NCI-H748 (cell line): Measurements from ENCODE around the gene LEFTY2.
"Not testable (repeated sequence)": the region's sequence is repeated elsewhere in the genome, so short reads cannot be mapped to it uniquely, and the experiment has no call there.

Experiments
- DNase-seq: peaks from one replicate; lab custom pipeline; 2025; ENCODE audit not compliant: unreplicated experiment; lab: John Stamatoyannopoulos, UW

LEFTY2 gene

GRCh38 chr1:225908013-225908640, 32.9 kb downstream of the LEFTY2 start:
- peak; percentile 25 for DNase-seq

- no peak for DNase-seq
Observed at GRCh38 chr1:225907341-225907740, 33.7 kb downstream of the LEFTY2 start.

GRCh38 chr1:225906467-225906866, 34.6 kb downstream of the LEFTY2 start:
- no peak for DNase-seq

- no peak for DNase-seq
Observed at GRCh38 chr1:225903623-225904022, 37.4 kb downstream of the LEFTY2 start.

- no peak for DNase-seq
Observed at GRCh38 chr1:225899044-225899925, 41.7 kb downstream of the LEFTY2 start.

DNA sequence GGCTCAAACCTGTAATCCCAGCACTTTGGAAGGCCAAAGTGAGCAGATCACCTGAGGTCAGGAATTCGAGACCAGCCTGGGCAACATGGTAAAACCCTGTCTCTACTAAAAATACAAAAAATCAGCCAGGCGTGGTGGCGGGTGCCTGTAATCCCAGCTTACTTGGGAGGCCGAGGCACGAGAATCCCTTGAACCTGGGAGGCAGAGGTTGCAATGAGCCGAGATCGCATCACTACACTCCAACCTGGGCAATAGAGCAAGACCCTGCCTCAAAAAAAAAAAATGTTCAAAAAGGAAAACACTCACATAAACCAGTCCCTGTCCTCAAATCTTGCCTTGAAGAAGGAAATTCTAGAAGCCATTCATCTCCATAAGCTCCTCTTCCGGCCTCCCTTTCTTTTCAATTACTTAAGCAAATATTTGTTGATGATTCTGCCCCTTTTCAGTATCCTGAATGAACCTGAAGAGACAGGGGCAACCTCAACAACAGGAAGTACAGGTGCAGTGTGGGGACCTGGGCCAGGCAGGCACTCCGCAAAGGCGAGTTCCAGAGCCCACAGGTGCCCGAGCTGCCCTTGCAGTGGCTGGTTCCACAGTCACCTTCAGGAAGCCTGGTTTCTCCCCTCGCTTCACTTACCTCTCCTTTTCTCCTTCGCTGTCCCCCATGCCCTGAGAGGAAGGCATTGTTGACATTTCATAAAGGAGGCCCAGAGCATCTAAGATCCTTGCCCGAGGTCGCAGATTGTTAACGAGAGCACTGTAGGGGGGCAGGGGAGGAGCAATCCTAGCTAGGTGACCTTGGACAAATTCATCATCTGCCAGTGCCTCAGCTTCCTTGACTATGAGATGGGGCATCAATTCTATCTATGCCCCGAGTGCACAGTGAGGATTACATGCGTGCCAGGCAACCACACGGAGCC, 43.2 kb downstream of the LEFTY2 start:
- DNase-seq, result peak; percentile 79

GRCh38 chr1:225896937-225897549, 44.0 kb downstream of the LEFTY2 start:
- peak; percentile 22 for DNase-seq

GRCh38 chr1:225896494-225896893, 44.5 kb downstream of the LEFTY2 start:
- no peak for DNase-seq

DNA sequence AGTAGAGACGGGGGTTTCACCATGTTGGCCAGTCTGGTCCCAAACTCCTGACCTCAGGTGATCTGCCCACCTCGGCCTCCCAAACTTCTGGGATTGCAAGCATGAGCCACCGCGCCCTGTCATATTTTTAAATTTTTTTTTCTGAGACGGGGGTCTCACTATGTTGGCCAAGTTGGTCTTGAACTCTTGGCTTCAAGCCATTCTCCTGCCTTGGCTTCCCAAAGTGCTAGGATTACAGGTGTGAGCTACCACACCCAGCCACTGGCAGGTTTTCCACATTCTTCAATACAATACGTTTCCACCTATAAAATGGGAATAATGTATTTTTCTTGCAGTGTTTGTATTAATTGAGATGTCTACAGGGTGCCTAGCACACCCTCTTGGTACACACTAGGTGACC, 48.7 kb downstream of the LEFTY2 start:
- DNase-seq, result no peak

- peak; percentile 20 for DNase-seq
Observed at GRCh38 chr1:225891229-225891972, 49.6 kb downstream of the LEFTY2 start.

GRCh38 chr1:225890346-225891228, 50.4 kb downstream of the LEFTY2 start:
- no peak for DNase-seq

GRCh38 chr1:225889743-225890142, 51.3 kb downstream of the LEFTY2 start:
- no peak for DNase-seq

DNA sequence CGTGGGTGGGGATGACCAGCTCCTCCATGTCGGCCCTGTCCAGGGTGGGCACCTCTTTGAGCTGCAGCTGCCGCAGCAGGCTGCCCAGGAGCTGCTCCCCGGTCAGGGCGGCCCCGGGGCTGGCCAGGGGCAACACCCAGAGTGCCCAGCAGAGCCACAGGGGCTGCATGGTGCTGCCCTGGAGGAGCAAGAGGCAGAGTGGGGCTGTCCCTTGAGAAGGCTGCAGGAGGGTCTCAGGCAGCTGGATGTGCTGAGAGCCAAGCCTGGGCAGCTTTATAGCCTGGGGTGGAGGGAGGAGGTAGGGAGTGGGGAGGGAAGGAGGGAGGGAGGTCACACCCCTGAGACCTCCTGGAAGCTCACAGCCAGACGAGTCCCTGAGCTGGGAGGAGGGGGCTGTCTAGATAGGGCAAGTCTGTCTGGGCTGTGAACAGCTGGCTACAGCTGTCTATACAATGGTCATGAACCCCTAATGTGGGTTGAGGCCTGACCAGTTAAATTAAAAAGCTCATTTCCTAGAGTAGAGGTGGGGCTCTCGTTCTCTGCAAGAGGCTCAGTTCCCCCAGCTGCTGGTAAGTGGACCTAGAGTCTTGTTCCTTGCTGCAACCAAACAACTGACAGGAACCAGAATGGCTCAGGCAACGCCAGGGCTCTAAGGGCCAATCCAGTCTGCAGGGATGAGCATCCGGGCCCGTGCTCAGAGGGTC, 52.0 kb downstream of the LEFTY2 start, which contains the start of gene LEFTY1:
TSS of gene LEFTY1 (minus strand) at position 249 of the 704 bp plus-strand sequence. CDS start at position 169, 80 bp downstream.
- DNase-seq, result no peak

DNA sequence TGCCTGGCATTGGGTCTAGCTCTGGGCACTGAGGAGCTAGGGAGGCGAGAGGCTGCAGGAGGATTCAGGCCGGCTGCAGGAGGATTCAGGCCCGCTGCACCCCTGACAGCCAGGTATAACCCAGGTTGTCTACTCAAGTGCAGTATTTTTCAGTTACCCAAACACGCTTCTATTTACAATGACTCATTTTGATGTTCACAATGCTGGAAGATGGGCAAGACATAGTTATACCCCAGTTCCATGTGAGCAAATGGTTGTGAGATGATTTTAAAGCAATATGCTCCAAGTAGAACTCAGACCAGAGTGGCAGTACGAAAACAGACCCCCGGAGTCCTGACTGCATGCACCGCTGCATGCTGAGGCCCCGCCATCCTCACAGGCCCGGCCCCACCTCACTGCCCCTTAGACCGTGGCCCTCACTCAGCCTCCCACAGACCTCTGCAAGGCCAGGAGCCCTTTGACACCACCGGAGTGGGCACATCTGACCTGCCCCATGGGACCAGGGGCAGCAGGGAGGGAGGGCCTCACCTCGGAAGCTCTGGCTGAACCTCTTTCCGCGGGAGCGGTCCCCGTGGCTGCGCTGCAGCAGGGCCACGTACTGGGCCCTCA, 52.6 kb downstream of the LEFTY2 start:
- DNase-seq, result no peak

GRCh38 chr1:225887554-225888288, 53.3 kb downstream of the LEFTY2 start:
- DNase-seq, result not testable (repeated sequence)

GRCh38 chr1:225887030-225887314, 54.0 kb downstream of the LEFTY2 start:
- no peak for DNase-seq
